ENCODE results near the gene MYOF. TPM values are rescaled to one million over a fixed set of nuclear protein-coding genes. Genes with fewer than 3 reads are reported as not detected.

The MYOF gene
- total and polyA plus RNA-seq, 2 of the 8 experiments (the other 6 are each of a cell fraction or from before 2014, with no cell fraction given), result 0.98 to 2.3 TPM

- Histone ChIP-seq H2BK120ac (replicated peaks; ENCODE audit: low read depth, low read length) (no peak overlapping the region), H2BK20ac (ENCODE audit: low read length) (0 out of 2 replicates have a peak overlapping the region, but pooled peaks have one; percentile 61), H3K23ac (ENCODE audit: insufficient read length) (no peak overlapping the region), H3K14ac (ENCODE audit: insufficient read length) (no peak overlapping the region), H4K5ac (ENCODE audit: insufficient read length, low read depth, low read length) (no peak overlapping the region), H2AK5ac (ENCODE audit: low read depth, low read length) (no peak overlapping the region), H2BK12ac (ENCODE audit: low read depth, low read length) (0 out of 2 replicates have a peak overlapping the region, but pooled peaks have one; percentile 9), H3K79me1 (ENCODE audit: low read depth, low read length) (no peaks in the 10 kb centered on the region), H2BK5ac (ENCODE audit: low read depth, low read length) (no peak overlapping the region), H3K4ac (replicated peaks; ENCODE audit: insufficient read length, low read depth, low read length) (no peak overlapping the region), H3K23me2 (ENCODE audit: low read depth, low read length) (no peaks in the 10 kb centered on the region), H4K91ac (replicated peaks; ENCODE audit: insufficient read length, low read length) (no peak overlapping the region), H3K27me3 (replicated peaks in 1 of 4; ENCODE audit: control insufficient read depth in 3 of 4, extremely low read depth in 1 of 4, insufficient read depth in 3 of 4, low read length in 3 of 4) (no peaks in the 10 kb centered on the region), H3K4me3 (ENCODE audit: extremely low read depth in 1 of 4, insufficient read depth in 2 of 4, low read depth in 3 of 4, low read length in 4 of 4) (no peak overlapping the region), H3K18ac (ENCODE audit: extremely low read depth, low read length) (no peak overlapping the region), H3K27ac (ENCODE audit: low read depth, low read length) (no peak overlapping the region), H3K36me3 (ENCODE audit: control insufficient read depth in 2 of 4, insufficient read depth in 4 of 4, low read length in 3 of 4) (no peaks in the 10 kb centered on the region), H3K56ac (replicated peaks; ENCODE audit: insufficient read length, low read depth, low read length) (no peak overlapping the region), H4K8ac (ENCODE audit: extremely low read depth, insufficient read depth, low read length) (no peak overlapping the region), H3K79me2 (ENCODE audit: control insufficient read depth in 1 of 2, insufficient read depth in 2 of 2, low read length in 2 of 2) (no peaks in the 10 kb centered on the region), H4K20me1 (replicated peaks in 1 of 2; ENCODE audit: control insufficient read depth in 1 of 2, insufficient read depth in 2 of 2, low read length in 2 of 2) (no peaks in the 10 kb centered on the region), H3K9ac (replicated peaks in 1 of 4; ENCODE audit: extremely low read depth in 1 of 4, low read depth in 3 of 4, low read length in 3 of 4) (no peak overlapping the region), H3K9me3 (ENCODE audit: insufficient read depth in 2 of 2, low read depth in 1 of 2, low read length in 1 of 2) (no peaks in the 10 kb centered on the region), H2BK15ac (ENCODE audit: low read length) (no peak overlapping the region), H3K4me2 (ENCODE audit: insufficient read depth in 1 of 2, low read depth in 2 of 2, low read length in 2 of 2) (no peak overlapping the region), H3K4me1 (replicated peaks in 1 of 4; ENCODE audit: control insufficient read depth in 3 of 4, insufficient read depth in 4 of 4, low read length in 3 of 4) (peaks cover 0 to 11% (median 6%) of the 10 kb centered on the region in 4 experiments; a peak in 5 of 7 replicates), H2AFZ (ENCODE audit: low read length) (no peak overlapping the region)
- FAIRE-seq (no peak), DNase-seq (ENCODE audit: low read depth in 1 of 2, low spot score in 2 of 2) (no peak)
- POLR2A ChIA-PET (ENCODE audit: partially characterized antibody), result interaction anchor here (0.9 kb wide), 1 partner anchor 11 kb away, joined by 3 read pairs; no protein-coding TSS in a partner anchor
- CTCF ChIA-PET (ENCODE audit: partially characterized antibody), result interaction anchor here (0.9 to 2.5 kb wide), 11 partner anchors 11 to 74 kb away, joined by 3 to 12 read pairs (median 4); partner anchors contain the start of gene MYOF
- 92% methylated on average over 6 of the region's 6 CpGs; no CpG with 5 or more reads in 1 of the 2 experiments for WGBS, 2 experiments (ENCODE audit: extremely low coverage in 1 of 2, insufficient coverage in 1 of 2, insufficient read length in 1 of 2, insufficient replicate concordance in 2 of 2, low coverage in 1 of 2, low lambda C conversion rate in 2 of 2, missing lambda C conversion rate in 1 of 2)
- no peak for TF ChIP-seq SIX5 (IDR thresholded peaks at IDR 0.05; ENCODE audit: low read depth, low read length)
- no peak for TF ChIP-seq SIRT6 (IDR thresholded peaks at IDR 0.05; ENCODE audit: low read length)
- no peak for TF ChIP-seq TAF1 (IDR thresholded peaks at IDR 0.05; ENCODE audit: low read depth, low read length)
- TF ChIP-seq SP2 (IDR thresholded peaks at IDR 0.05; ENCODE audit: low read length), result no peak
- no peak for TF ChIP-seq SP4 (IDR thresholded peaks at IDR 0.05; ENCODE audit: low read length)
- no peak for TF ChIP-seq NRF1 (IDR thresholded peaks at IDR 0.05; ENCODE audit: low read depth, low read length)
- TF ChIP-seq, protein P1, sequence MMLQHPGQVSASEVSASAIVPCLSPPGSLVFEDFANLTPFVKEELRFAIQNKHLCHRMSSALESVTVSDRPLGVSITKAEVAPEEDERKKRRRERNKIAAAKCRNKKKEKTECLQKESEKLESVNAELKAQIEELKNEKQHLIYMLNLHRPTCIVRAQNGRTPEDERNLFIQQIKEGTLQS (IDR thresholded peaks at IDR 0.05; ENCODE audit: insufficient read depth, low read depth, low read length), result no peak
- no peak for TF ChIP-seq NANOG (IDR thresholded peaks at IDR 0.05; ENCODE audit: insufficient read depth, low read depth, low read length, poor library complexity, severe bottlenecking)
Measured at GRCh38 chr10:93425861-93426260, 56.3 kb downstream of the MYOF start.
